ENCODE measurements around the gene FAM234B.

GRCh38 chr12:13087766-13088165 is 43.6 kb downstream of the FAM234B start:
- TF ChIP-seq, protein P1, sequence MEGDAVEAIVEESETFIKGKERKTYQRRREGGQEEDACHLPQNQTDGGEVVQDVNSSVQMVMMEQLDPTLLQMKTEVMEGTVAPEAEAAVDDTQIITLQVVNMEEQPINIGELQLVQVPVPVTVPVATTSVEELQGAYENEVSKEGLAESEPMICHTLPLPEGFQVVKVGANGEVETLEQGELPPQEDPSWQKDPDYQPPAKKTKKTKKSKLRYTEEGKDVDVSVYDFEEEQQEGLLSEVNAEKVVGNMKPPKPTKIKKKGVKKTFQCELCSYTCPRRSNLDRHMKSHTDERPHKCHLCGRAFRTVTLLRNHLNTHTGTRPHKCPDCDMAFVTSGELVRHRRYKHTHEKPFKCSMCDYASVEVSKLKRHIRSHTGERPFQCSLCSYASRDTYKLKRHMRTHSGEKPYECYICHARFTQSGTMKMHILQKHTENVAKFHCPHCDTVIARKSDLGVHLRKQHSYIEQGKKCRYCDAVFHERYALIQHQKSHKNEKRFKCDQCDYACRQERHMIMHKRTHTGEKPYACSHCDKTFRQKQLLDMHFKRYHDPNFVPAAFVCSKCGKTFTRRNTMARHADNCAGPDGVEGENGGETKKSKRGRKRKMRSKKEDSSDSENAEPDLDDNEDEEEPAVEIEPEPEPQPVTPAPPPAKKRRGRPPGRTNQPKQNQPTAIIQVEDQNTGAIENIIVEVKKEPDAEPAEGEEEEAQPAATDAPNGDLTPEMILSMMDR (conservative IDR thresholded peaks at IDR 0.05): no peak
- TF ChIP-seq EZH2 (IDR thresholded peaks at IDR 0.05; ENCODE audit: low read depth): no peak
